Measurements from ENCODE around the gene CHCHD4.
A peak's percentile ranks its signal among the peaks of the same experiment; 100 is the strongest.

CHCHD4 gene

DNA sequence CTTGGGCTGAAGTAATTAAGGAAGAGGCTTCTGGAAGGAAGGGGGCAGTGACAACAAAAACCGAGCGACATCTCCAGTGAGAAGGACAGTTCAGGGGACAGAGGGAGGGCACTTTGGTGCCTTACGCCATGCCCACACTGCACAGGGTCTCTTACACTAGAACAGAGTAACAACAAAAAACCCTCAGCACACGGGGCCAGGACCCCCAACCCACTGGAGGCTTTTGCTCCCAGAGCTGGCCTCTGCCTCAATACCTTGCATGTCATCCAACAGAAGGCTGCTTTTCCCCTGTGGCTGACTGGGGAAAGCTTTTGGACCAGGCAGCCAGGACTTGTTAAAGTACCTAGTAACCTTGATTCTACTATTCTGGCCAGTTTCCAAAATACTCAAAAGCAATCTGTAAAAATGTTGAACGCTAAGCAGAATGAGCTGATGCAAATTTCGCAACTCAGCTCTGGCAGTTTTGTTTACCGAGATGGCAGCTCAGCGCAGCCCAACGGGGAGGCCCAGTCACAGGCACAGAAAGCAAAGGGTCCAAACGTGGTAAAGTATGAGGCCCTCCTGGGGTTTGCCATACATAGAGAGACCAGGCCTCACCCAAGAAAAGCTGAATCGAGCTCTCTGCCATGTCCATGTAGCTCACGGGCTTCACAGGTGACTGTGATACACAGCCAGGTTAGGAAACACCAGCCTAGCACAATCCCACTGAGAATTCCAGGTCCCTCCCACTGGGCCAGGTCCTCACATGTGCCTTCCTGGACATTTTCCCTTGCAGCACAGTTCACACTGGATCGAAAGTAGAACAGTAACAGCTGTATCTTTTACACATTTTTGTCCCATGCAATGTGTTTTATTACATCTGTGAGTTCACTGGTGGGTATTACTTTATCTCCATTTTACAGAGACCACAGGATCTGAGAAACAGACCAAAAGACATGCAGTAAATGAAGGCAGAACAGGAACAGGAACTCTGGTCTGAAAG lies 6.0 kb downstream of the CHCHD4 start:
- DNase-seq: no peak
- no peak overlapping the region for H3K4me2 ChIP-seq (ENCODE audit: insufficient read depth, low read length)
- peaks cover 20% of the 10 kb centered on the region for H3K4me1 ChIP-seq (ENCODE audit: insufficient read depth, low read length)
- ATAC-seq (ENCODE audit: insufficient read depth, low read depth): no peak
- H3K9me3 ChIP-seq (ENCODE audit: insufficient read depth, low read length, severe bottlenecking): no peaks in the 10 kb centered on the region
- H3K4me3 ChIP-seq (ENCODE audit: low read depth in 1 of 2, low read length in 2 of 2): no peak overlapping the region
- H3K27me3 ChIP-seq (ENCODE audit: insufficient read depth, low read length, poor library complexity): no peaks in the 10 kb centered on the region
- peaks cover 68% of the 10 kb centered on the region for H3K36me3 ChIP-seq (ENCODE audit: insufficient read depth, low read length)
- no peak overlapping the region for H3K9ac ChIP-seq (ENCODE audit: low read depth, low read length)
- H3K79me2 ChIP-seq (ENCODE audit: insufficient read depth, low read length): peaks cover 36% of the 10 kb centered on the region
- TF ChIP-seq, protein P1, sequence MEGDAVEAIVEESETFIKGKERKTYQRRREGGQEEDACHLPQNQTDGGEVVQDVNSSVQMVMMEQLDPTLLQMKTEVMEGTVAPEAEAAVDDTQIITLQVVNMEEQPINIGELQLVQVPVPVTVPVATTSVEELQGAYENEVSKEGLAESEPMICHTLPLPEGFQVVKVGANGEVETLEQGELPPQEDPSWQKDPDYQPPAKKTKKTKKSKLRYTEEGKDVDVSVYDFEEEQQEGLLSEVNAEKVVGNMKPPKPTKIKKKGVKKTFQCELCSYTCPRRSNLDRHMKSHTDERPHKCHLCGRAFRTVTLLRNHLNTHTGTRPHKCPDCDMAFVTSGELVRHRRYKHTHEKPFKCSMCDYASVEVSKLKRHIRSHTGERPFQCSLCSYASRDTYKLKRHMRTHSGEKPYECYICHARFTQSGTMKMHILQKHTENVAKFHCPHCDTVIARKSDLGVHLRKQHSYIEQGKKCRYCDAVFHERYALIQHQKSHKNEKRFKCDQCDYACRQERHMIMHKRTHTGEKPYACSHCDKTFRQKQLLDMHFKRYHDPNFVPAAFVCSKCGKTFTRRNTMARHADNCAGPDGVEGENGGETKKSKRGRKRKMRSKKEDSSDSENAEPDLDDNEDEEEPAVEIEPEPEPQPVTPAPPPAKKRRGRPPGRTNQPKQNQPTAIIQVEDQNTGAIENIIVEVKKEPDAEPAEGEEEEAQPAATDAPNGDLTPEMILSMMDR (IDR thresholded peaks at IDR 0.05; ENCODE audit: borderline replicate concordance, extremely low read depth, low read length, poor library complexity, severe bottlenecking): no peak
- no peak for TF ChIP-seq EZH2 (IDR thresholded peaks at IDR 0.05; ENCODE audit: borderline replicate concordance, low read depth, low read length, severe bottlenecking)
- peaks cover 7% of the 10 kb centered on the region; the same call in 1 of the 2 replicates for H4K20me1 ChIP-seq (ENCODE audit: insufficient read depth, low read length)
- no peak overlapping the region for H3K27ac ChIP-seq (ENCODE audit: low read length)
- H2AFZ ChIP-seq (ENCODE audit: low read depth, low read length): no peak overlapping the region

DNA sequence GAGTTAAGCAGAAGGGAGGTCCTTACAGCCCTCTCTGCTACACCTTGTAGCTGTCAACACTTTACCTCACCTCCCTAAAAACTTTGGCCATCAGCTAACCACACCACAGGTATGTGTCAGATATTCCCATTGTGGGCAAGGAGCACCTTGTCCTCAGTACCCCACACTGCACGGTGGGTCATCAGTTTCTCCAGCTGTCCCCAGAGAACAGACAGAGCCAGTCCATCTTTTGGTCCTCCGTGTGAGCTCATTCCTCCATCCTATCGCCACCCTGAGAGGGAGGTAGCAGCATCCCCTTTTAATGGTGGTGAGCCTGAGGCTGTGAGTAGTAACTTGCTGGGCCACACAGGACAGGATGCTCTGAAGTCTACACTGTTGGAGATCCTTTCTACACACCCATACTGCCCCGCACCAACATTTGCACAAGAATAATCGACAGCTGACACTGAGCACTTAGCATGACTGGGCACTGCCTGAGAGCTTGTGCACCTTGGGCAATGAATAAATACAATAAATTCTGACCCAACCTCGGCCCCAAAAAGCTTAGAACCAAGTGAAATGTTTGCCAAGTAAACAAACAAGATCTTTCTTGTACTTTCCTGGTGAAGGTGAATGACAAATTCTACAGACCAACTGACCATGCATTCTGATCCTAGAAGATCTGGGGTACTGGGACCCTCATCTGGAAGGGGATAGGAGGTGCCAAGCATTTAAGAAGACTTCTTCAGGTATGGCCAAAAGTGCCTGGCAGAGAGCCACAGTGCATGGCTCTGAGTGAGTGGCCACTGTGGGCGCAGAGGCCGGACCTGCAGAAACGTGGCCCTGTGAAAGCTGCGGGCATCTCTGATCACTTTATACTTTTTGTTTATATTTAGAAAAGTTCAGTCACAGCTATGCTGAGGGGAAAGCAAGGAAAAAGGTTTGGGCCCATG lies 6.9 kb downstream of the CHCHD4 start:
- H3K9ac ChIP-seq (ENCODE audit: low read depth, low read length): no peak overlapping the region
- H3K9me3 ChIP-seq (ENCODE audit: insufficient read depth, low read length, severe bottlenecking): no peaks in the 10 kb centered on the region
- H3K4me2 ChIP-seq (ENCODE audit: insufficient read depth, low read length): no peak overlapping the region
- peaks cover 7% of the 10 kb centered on the region; the same call in 1 of the 2 replicates for H4K20me1 ChIP-seq (ENCODE audit: insufficient read depth, low read length)
- H2AFZ ChIP-seq (ENCODE audit: low read depth, low read length): no peak overlapping the region
- no peak overlapping the region for H3K4me3 ChIP-seq (ENCODE audit: low read depth in 1 of 2, low read length in 2 of 2)
- peaks cover 77% of the 10 kb centered on the region for H3K36me3 ChIP-seq (ENCODE audit: insufficient read depth, low read length)
- TF ChIP-seq, protein P1 (IDR thresholded peaks at IDR 0.05; ENCODE audit: borderline replicate concordance, extremely low read depth, low read length, poor library complexity, severe bottlenecking): no peak
- TF ChIP-seq EZH2 (IDR thresholded peaks at IDR 0.05; ENCODE audit: borderline replicate concordance, low read depth, low read length, severe bottlenecking): no peak
- ATAC-seq (ENCODE audit: insufficient read depth, low read depth) (no peak), DNase-seq (no peak)
- H3K79me2 ChIP-seq (ENCODE audit: insufficient read depth, low read length): peaks cover 26% of the 10 kb centered on the region; the same call in 1 of the 2 replicates
- no peaks in the 10 kb centered on the region for H3K27me3 ChIP-seq (ENCODE audit: insufficient read depth, low read length, poor library complexity)
- peaks cover 10% of the 10 kb centered on the region for H3K4me1 ChIP-seq (ENCODE audit: insufficient read depth, low read length)
- no peak overlapping the region for H3K27ac ChIP-seq (ENCODE audit: low read length)

DNA sequence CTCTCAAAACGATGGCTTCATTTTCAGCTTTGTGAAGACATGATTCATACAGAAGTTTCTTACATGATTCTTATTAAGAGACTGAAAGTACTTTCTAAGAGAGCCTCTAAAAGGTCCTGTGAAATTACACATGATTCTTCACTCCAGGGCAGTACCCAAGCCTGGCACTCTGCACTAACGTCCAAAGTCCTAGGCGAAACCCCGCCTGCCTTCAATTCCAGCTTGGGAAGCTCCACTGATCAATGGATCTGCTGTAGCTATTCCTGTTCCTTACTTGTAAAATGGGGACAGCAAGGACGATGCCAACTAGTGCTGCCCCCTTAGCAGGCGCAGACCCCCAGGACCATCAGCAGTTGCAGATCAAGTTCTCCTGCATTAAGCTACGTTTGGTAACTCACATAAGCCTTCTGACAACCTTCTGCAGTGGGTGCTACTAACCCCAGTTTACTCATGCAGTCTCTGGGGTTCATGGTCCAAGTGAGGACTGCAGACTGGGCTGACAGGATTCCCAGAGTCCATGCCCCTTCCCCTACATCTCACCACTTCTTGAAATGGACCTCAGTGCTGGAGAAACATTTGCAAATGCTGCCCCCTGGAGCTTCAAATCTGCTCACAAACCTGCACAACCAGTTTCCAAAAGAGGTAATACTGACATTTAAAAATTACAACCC lies 10.6 kb downstream of the CHCHD4 start:
- ATAC-seq (ENCODE audit: insufficient read depth, low read depth): no peak
- no peak overlapping the region for H3K4me3 ChIP-seq (ENCODE audit: low read depth in 1 of 2, low read length in 2 of 2)
- H4K20me1 ChIP-seq (ENCODE audit: insufficient read depth, low read length): peaks cover 5% of the 10 kb centered on the region; the same call in 1 of the 2 replicates
- H3K79me2 ChIP-seq (ENCODE audit: insufficient read depth, low read length): peaks cover 6% of the 10 kb centered on the region; the same call in 1 of the 2 replicates
- peaks cover 65% of the 10 kb centered on the region for H3K36me3 ChIP-seq (ENCODE audit: insufficient read depth, low read length)
- no peak overlapping the region for H3K9ac ChIP-seq (ENCODE audit: low read depth, low read length)
- no peaks in the 10 kb centered on the region for H3K9me3 ChIP-seq (ENCODE audit: insufficient read depth, low read length, severe bottlenecking)
- no peaks in the 10 kb centered on the region for H3K4me1 ChIP-seq (ENCODE audit: insufficient read depth, low read length)
- no peak overlapping the region for H2AFZ ChIP-seq (ENCODE audit: low read depth, low read length)
- no peak overlapping the region for H3K4me2 ChIP-seq (ENCODE audit: insufficient read depth, low read length)
- no peak overlapping the region for H3K27ac ChIP-seq (ENCODE audit: low read length)
- no peak for DNase-seq
- H3K27me3 ChIP-seq (ENCODE audit: insufficient read depth, low read length, poor library complexity): no peaks in the 10 kb centered on the region
- TF ChIP-seq EZH2 (IDR thresholded peaks at IDR 0.05; ENCODE audit: borderline replicate concordance, low read depth, low read length, severe bottlenecking): no peak
- TF ChIP-seq, protein P1 (IDR thresholded peaks at IDR 0.05; ENCODE audit: borderline replicate concordance, extremely low read depth, low read length, poor library complexity, severe bottlenecking): peak; percentile 38

Data from DND-41 (cell line).